GM19043 (cell line): ENCODE data around the gene SPACA7.

Experiments used
- ATAC-seq: cut with Tn5 transposase; IDR thresholded peaks from one replicate; pipeline ENCODE4 v1.9.1; 2021; ENCODE audit warnings: low read depth; ENCODE audit not compliant: unreplicated experiment

Gene SPACA7

GRCh38 chr13:112457485-112457884 lies 81.3 kb downstream of the SPACA7 start:
- ATAC-seq: no peak

GRCh38 chr13:112462408-112462807 lies 86.3 kb downstream of the SPACA7 start:
- no peak for ATAC-seq

GRCh38 chr13:112464720-112465119 lies 88.6 kb downstream of the SPACA7 start:
- no peak for ATAC-seq

GRCh38 chr13:112465251-112466131 lies 89.3 kb downstream of the SPACA7 start:
- no peak for ATAC-seq

GRCh38 chr13:112466132-112467058 lies 90.2 kb downstream of the SPACA7 start:
- ATAC-seq: no peak

GRCh38 chr13:112467236-112467635 lies 91.1 kb downstream of the SPACA7 start:
- ATAC-seq: no peak

- ATAC-seq: no peak
Observed at GRCh38 chr13:112468069-112468468, 91.9 kb downstream of the SPACA7 start.

- no peak for ATAC-seq
Observed at GRCh38 chr13:112469071-112469745, 93.1 kb downstream of the SPACA7 start.

- no peak for ATAC-seq
Observed at GRCh38 chr13:112473818-112474217, 97.7 kb downstream of the SPACA7 start.

GRCh38 chr13:112474869-112475268 lies 98.7 kb downstream of the SPACA7 start:
- ATAC-seq: no peak

GRCh38 chr13:112475889-112476288 lies 99.7 kb downstream of the SPACA7 start:
- no peak for ATAC-seq

- ATAC-seq: no peak
Observed at GRCh38 chr13:112477070-112477619, 101.0 kb downstream of the SPACA7 start.

GRCh38 chr13:112479389-112479788 lies 103.2 kb downstream of the SPACA7 start:
- no peak for ATAC-seq

- no peak for ATAC-seq
Observed at GRCh38 chr13:112481458-112481857, 105.3 kb downstream of the SPACA7 start.

- ATAC-seq: no peak
Observed at GRCh38 chr13:112483299-112483698, 107.1 kb downstream of the SPACA7 start.
